IPS-18c (cell line): ENCODE data around the gene METTL18.
"Not testable (repeated sequence)": the region's sequence is repeated elsewhere in the genome, so short reads cannot be mapped to it uniquely, and the experiment has no call there.

Experiments
- H3K4me3 ChIP-seq: 2 replicates; pipeline ENCODE4 v1.7.0; 2013; ENCODE audit warnings: low read depth, mild to moderate bottlenecking, low read length, moderate library complexity; ENCODE audit not compliant: insufficient read depth
- H3K9me3 ChIP-seq: one replicate; pipeline ENCODE4 v1.6.1; 2013; ENCODE audit warnings: mild to moderate bottlenecking, low read length, moderate library complexity; ENCODE audit not compliant: control insufficient read depth, insufficient read depth

METTL18 gene

GRCh38 chr1:169794530-169795416, at the start of gene METTL18:
METTL18 (minus strand) TSS chr1:169794907; CDS start chr1:169793695, 1,212 bp downstream.
- H3K9me3 ChIP-seq, result no peaks in the 10 kb centered on the region
- peak within 1 kb of the TSS; percentile 93 for H3K4me3 ChIP-seq

DNA sequence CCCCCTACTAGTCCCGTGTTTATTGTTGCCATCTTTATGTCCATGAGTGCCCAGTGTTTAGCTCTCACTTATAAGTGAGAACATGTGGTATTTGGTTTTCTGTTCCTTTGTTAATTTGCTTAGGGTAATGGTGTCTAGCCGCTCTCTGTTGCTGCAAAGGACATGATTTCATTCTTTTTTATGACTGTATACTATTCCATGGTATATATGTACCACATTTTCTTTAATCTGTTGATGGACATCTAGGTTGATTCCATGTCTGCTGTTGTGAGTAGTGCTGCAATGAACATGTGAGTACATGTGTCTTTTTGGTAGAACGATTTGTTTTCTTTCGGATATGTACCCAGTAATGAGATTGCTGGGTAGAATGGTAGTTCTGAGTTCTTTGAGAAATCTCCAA, 44.2 kb upstream of the METTL18 start:
- Histone ChIP-seq H3K9me3 (no peaks in the 10 kb centered on the region), H3K4me3 (no peak overlapping the region)

- Histone ChIP-seq H3K4me3 (no peak overlapping the region), H3K9me3 (no peaks in the 10 kb centered on the region)
Measured at GRCh38 chr1:169836198-169836597, 41.5 kb upstream of the METTL18 start.

DNA sequence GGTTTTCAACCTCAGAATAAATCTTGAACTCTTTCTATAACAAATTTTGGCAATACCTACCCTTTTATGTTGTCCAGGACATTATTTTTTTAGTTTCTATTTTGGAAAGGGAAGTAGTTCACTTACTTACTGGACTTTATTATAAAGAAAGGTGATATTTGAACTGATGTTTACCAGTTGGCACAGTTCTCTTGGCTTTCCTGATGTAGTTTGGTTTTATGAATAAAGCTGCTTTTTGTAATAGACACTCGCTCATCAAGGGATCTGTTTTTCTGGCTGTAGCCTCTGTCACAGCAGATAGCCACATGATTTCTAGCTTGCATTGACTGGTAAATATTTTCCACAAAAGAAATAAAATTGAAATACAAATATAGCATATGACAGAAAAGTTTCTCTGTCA, 40.9 kb upstream of the METTL18 start:
- no peaks in the 10 kb centered on the region for H3K9me3 ChIP-seq
- no peak overlapping the region for H3K4me3 ChIP-seq

GRCh38 chr1:169834869-169835268, 40.2 kb upstream of the METTL18 start:
- H3K9me3 ChIP-seq, result no peaks in the 10 kb centered on the region
- H3K4me3 ChIP-seq, result no peak overlapping the region

DNA sequence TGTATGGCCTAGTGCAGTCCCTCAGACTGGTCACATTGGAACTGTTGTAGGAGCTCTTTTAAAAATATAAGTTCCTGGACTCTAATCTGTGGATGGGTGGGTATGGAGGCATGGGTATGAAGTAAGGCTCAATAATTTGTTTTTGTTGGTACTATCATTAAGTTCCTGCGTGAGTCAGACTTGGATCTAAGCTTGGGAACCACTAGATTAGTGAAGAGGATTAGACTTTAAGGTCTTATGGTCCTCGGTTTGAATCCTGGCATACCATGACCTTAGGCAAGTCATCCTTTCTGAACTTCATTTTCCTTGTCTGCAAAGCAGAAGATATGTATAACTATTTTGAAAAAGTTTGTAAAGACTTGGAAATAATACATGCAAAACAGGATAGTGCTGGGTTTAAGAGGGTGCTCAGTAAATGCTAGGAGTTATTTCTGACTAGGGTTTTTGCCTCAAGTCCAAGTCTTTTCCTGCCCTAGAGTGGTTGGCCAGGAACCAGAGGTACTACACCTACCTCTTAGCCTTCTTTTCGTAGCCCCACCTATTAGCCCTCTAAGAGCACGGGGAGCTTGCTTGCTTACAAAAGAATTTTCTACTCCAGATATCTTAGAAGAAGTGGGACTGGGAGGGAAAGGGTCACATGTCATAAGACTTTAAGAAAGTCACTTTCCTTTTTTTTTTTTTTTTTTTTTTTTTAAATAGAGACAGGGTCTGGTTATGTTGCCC, 38.6 kb upstream of the METTL18 start:
- Histone ChIP-seq H3K9me3 (no peaks in the 10 kb centered on the region), H3K4me3 (no peak overlapping the region)

GRCh38 chr1:169829671-169830070, 35.0 kb upstream of the METTL18 start:
- Histone ChIP-seq H3K4me3 (no peak overlapping the region), H3K9me3 (no peaks in the 10 kb centered on the region)

DNA sequence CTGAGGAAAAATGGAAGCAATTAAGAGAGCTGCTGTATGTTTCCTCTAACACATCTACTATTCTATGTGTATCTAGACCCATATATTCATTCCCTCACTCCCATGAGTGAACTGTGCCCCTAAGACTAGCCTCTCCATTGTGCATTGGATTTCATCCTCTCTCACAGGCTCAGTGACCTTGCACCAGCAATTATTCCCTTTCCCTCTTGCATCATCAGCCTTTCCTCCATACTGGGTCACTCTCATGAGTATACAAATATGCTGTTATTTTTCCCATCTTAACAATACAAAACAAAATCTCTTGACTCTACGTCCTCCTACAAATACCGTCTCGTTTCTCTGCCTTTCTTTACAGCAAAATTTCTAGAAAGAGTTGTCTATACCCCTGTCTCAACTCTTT, 29.4 kb upstream of the METTL18 start:
- no peaks in the 10 kb centered on the region for H3K9me3 ChIP-seq

DNA sequence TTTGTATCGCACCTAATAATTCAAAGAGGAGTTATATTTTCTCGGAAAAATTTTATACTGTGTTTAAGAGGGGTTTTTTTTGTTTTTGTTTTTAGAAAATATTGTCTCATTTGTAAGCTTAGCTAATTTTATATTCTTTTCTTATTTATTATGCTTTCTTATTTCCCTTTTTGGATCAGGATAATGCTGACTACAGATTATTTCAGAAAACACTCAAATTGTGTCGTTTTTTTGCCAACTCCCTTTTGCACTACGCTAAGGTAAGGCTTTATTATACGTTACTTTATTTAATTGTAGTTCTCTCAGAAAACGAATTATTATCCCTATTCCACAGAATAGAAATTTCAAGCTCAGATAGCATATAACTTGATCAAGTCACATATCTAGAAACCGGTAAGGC, 26.8 kb upstream of the METTL18 start:
- no peaks in the 10 kb centered on the region for H3K9me3 ChIP-seq
- H3K4me3 ChIP-seq, result no peak overlapping the region

More for the DNA sequence above, 29.4 kb upstream of the METTL18 start:
- H3K4me3 ChIP-seq, result no peak overlapping the region

DNA sequence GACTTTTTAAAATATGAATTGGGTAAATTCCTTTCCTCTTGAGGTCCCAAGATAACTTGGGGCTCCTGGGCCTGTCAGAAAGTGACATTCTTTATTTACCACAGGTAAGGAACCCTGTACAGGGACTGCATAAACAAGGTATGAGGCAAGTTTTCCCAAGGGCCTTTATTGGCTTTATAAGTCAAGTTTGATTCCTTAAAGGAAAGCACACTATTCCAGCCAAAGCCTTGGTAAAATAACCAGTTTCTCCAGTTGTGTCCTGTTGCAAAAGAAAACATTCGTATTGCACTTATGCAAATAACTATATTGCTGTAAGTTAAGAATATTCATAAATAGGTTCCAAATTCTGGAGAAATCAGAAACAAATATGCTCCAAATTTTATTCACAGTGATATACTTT, 21.9 kb upstream of the METTL18 start:
- Histone ChIP-seq H3K4me3 (no peak overlapping the region), H3K9me3 (no peaks in the 10 kb centered on the region)

DNA sequence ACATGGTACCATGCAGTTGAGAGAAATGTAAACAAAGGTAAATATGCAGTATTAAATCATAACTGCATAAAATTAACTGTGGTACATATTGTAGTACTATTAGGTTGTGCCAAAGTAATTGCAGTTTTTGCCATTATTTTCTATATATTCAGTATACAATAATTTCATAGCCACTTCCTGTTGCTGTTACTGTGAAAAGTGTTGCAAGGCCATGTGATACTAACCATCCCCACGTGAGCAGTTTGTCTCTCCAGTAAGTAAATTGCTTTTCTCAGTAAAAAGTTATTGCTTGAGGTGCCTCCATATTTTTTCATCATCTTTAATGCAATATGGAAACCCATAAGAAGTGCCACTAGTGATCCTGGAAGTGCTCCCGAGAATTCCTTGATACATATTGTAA, 19.6 kb upstream of the METTL18 start:
- Histone ChIP-seq H3K4me3 (no peak overlapping the region), H3K9me3 (no peaks in the 10 kb centered on the region)

GRCh38 chr1:169812131-169812530, 17.4 kb upstream of the METTL18 start:
- no peak overlapping the region for H3K4me3 ChIP-seq
- H3K9me3 ChIP-seq, result no peaks in the 10 kb centered on the region

- not testable (repeated sequence) for H3K4me3 ChIP-seq
Measured at GRCh38 chr1:169811418-169812035, 16.8 kb upstream of the METTL18 start.

DNA sequence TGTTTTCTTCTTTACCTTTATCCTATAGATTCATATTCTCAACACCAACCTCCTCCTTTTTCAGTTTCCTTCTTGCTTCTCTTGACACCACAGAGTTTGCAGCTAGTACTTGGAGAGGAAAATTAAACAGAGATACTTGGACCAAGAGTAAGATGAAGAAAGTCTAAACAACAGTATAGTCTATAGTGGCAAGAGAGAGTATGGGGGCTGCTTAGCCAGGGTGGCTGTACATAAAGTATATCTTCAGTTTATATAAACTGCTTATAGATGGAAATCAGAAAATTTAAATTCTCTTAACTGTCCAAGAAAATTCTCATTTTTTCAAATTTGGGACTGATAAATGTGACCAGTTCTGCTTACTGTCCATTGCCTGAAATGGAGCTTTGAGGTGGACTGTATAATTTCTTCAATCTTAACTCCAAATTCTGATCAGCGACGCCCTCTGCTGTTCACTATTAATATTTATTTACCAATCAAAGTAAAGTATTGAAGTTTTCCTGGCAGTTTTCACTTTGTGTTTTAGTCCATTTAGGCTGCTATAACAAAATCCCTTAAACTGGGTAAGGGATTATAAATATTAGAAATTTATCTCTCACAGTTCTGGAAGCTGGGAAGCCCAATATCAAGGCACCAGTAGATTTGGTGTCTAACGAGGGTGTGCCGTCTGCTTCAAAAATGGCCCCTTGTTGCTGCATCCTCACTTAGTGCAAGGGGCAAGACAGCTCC, 14.8 kb upstream of the METTL18 start:
- H3K4me3 ChIP-seq, result no peak overlapping the region

More at GRCh38 chr1:169811418-169812035, 16.8 kb upstream of the METTL18 start:
- not testable (repeated sequence) for H3K9me3 ChIP-seq

DNA sequence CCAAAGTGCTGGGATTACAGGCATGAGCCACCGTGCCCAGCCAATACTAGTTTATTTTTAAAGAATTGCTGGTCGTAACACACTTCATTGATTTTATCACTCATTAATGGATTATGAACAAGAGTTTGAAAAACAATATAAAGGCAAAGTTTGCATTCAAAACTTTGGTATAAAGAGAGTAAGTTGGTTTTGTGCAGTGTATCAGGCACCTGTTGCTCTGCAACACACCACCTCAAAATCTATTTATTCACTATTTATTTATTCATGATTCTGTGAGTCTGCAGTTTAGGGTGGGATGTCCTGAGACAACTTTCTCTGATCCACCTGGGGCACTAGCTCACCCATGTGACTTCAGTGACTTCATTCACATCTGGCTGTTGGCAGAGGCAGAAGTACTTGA, 10.2 kb upstream of the METTL18 start:
- no peaks in the 10 kb centered on the region for H3K9me3 ChIP-seq
- no peak overlapping the region for H3K4me3 ChIP-seq

More for the DNA sequence above, 14.8 kb upstream of the METTL18 start:
- no peaks in the 10 kb centered on the region for H3K9me3 ChIP-seq

- H3K4me3 ChIP-seq, result no peak overlapping the region
- H3K9me3 ChIP-seq, result no peaks in the 10 kb centered on the region
Measured at GRCh38 chr1:169802888-169803287, 8.2 kb upstream of the METTL18 start.

GRCh38 chr1:169797281-169797680, 2.6 kb upstream of the METTL18 start:
- Histone ChIP-seq H3K9me3 (no peaks in the 10 kb centered on the region), H3K4me3 (no peak overlapping the region)
